Left forelimb (tissue), 1 donor: ENCODE data around the gene AQP9.
"Not testable (repeated sequence)": the region's sequence is repeated elsewhere in the genome, so short reads cannot be mapped to it uniquely, and the experiment has no call there.

Source experiments
- DNase-seq: peaks from one replicate; pipeline ENCODE4 v3.0.0-alpha.2; 2018; ENCODE audit warnings: low spot score

Gene AQP9, protein sequence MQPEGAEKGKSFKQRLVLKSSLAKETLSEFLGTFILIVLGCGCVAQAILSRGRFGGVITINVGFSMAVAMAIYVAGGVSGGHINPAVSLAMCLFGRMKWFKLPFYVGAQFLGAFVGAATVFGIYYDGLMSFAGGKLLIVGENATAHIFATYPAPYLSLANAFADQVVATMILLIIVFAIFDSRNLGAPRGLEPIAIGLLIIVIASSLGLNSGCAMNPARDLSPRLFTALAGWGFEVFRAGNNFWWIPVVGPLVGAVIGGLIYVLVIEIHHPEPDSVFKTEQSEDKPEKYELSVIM

DNA sequence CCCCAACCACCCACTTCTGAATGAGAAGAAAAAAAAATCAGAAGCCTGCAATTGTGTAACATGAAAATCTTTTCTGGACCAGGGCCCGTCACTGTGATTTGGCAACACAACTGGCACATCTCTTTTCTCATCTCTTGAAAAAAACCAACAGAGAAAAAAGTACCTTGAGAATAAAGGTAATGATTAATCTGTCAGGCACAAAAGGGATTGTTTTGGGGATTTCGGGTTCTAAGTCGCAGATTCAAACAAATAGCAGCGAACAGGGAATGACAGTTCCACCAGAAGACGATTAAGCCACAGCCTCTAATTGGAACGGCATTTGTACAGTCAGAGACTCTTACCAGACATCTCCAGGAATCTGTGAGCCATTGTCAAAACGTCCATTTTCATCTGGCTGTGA lies at the start of gene AQP9:
Gene AQP9 (plus strand): TSS at position 276 of the 400 bp plus-strand sequence. CDS start 185 bp downstream, outside the sequence.
- no peak for DNase-seq

GRCh38 chr15:58095415-58095814 lies 42.8 kb upstream of the AQP9 start:
- DNase-seq = no peak

GRCh38 chr15:58096529-58097084 lies 41.6 kb upstream of the AQP9 start:
- DNase-seq = no peak

GRCh38 chr15:58103482-58103881 lies 34.7 kb upstream of the AQP9 start:
- no peak for DNase-seq

GRCh38 chr15:58108117-58108516 lies 30.1 kb upstream of the AQP9 start:
- DNase-seq = no peak

- no peak for DNase-seq
Measured at GRCh38 chr15:58109419-58109818, 28.8 kb upstream of the AQP9 start.

GRCh38 chr15:58110999-58111717 lies 27.0 kb upstream of the AQP9 start:
- DNase-seq = no peak

- no peak for DNase-seq
Measured at GRCh38 chr15:58111718-58112104, 26.5 kb upstream of the AQP9 start.

GRCh38 chr15:58113358-58113757 lies 24.8 kb upstream of the AQP9 start:
- not testable (repeated sequence) for DNase-seq

GRCh38 chr15:58114388-58114787 lies 23.8 kb upstream of the AQP9 start:
- no peak for DNase-seq

GRCh38 chr15:58114812-58115211 lies 23.4 kb upstream of the AQP9 start:
- DNase-seq = no peak

- DNase-seq = no peak
Measured at GRCh38 chr15:58115692-58116091, 22.5 kb upstream of the AQP9 start.

DNA sequence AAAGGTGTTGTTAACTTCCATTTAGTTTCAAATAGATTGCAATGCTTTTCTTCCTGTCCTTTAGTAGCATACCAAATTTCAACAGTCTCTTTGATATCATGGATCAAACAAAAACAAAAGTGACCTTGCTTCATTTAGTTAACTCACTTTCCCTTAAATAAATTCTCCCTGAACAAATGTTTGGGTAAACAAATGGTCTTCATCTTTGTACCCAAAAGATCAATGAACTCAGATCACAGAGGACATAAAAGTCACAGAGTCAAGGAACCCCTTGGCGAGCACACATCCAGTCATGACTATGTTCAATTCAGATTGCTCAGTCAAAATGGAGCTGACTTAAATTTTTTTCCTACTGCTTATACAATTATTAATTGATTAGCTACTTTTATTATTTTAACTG lies 20.6 kb upstream of the AQP9 start:
- no peak for DNase-seq

GRCh38 chr15:58118272-58118671 lies 19.9 kb upstream of the AQP9 start:
- DNase-seq = no peak

- no peak for DNase-seq
Measured at GRCh38 chr15:58119016-58119415, 19.2 kb upstream of the AQP9 start.

DNA sequence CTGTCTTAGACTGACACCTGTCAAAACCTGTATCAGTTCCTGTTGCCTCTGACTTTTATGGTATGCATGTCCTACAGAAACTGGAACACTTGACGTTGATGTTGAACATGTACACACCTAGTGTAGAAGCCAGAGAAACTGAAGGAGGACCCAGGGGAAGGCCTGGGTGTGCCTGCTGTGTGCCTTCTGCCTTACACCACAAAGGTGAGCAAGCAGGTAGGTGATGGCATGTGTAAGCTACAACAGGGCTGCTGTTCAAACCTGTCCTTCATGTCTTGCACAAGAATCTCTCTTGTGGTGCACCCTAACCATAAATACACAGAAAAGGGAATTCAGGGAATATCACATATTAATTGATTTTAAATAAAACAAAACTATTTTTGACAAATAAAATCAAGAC lies 13.6 kb upstream of the AQP9 start:
- DNase-seq = no peak

DNA sequence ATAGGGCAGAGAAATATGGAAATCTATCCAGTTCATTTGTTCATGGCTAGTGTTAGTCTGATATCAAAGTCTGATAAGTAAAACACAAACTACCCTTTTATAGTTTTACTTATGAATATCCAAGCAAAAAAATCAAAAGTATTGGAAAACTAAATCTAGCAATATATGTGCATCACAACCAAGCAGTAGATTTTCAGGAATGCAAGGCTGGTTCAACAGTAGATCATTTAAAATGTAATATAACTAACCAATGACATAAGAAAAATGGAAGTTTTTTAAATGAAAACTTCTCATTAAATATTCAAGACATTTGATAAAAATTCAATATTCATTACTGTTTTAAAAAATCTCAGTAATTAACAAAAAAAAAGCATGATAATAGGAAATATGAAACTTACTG lies 12.8 kb upstream of the AQP9 start:
- DNase-seq = no peak

- DNase-seq = no peak
Measured at GRCh38 chr15:58134886-58135285, 3.3 kb upstream of the AQP9 start.

DNA sequence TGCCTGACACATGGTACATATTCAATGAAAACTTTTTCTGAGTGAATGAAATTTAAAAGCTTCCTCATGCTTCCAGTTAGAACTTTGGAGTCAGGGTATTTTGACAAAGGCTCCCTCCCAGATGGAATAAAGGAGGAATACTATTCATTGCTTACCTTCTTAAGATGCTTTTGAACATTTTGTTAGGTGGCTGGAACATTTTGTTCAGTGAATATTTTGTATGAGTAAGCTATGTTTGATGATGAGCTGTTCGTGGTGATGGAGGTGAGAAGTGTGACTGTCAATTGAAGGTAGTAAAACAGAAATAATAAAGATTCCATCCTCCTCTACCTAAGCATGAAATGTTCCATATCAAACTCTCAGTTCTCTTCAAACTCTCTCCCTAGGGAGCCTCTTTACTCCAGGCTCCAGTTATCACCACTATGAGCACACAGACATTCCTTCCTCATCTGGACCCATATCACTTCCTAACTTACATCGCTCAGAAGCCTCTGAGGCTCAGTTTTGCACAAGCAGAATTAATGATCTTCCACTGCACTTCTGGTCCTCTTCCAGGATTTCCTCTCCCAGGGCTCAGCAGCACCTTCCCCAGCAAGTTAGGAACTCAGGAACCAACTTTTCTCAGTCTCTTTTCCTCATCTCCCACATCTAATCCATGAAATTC lies 2.5 kb upstream of the AQP9 start:
- no peak for DNase-seq

GRCh38 chr15:58136731-58137130 lies 1.4 kb upstream of the AQP9 start:
- no peak for DNase-seq

- no peak for DNase-seq
Measured at GRCh38 chr15:58137686-58138085, 495 bp upstream of the AQP9 start.

DNA sequence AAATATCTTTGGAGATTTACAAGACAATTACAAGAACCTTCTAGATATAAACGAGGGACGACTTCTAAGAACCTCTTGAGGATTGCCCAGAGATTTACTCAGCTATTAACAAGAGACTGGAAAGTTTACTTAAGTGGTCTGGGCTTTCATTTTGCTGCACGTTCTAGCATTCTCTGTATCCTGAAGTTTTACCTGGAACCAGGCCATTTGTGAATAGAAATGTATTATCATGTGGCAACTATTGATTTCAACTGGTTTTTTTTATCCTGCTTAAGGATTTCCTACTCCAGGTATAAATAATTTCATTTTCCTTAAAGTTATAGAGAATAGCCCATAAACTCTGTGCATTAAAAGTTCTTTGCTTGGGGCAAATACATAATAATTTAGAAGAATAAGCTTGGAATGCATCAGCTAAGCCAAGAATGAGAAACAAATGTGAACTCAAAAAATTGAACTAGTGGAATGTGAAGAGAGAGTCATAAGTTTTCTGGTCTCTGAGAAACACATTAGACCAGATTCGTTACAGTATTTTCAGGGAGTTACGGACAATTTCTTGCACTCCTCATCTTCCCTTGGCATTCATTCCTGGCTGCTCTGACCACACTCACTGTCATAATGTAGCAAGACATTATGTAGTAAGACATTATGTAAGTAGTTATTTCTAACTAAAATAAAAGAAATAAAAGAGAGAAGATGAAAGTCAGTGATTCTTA lies 1.3 kb downstream of the AQP9 start:
- no peak for DNase-seq
